Calu3 (cell line): ENCODE measurements around the gene SYT10. TPM values are rescaled to one million over a fixed set of nuclear protein-coding genes. Genes with fewer than 3 reads are reported as not detected.
"Not testable (repeated sequence)": the region's sequence is repeated elsewhere in the genome, so short reads cannot be mapped to it uniquely, and the experiment has no call there.

Source experiments
- BruUV-seq: library from RNA; stranded (reverse); fragments of 400-500 nt; replicated peaks from 2 replicates; lab custom pipeline; 2021; lab: Mats Ljungman, UMichigan
- CTCF ChIA-PET: fragments of 300-600 bp; sonication (Branson Sonifier 250); formaldehyde crosslinking; loops from one replicate; lab custom pipeline; 2022; ENCODE audit warnings: antibody characterized with exemption; lab: Charles Lee
- DNase-seq: peaks from one replicate; pipeline ENCODE4 v3.0.0; 2022
- H3K27ac Mint-ChIP-seq: one replicate; pipeline ENCODE4 v1.8.0; 2022; ENCODE audit warnings: mixed read lengths; ENCODE audit not compliant: unreplicated experiment
- H3K27me3 Mint-ChIP-seq: one replicate; pipeline ENCODE4 v1.8.0; 2022; ENCODE audit warnings: mixed read lengths; ENCODE audit not compliant: unreplicated experiment
- H3K36me3 Mint-ChIP-seq: one replicate; pipeline ENCODE4 v1.8.0; 2022; ENCODE audit warnings: mild to moderate bottlenecking, moderate library complexity, mixed read lengths; ENCODE audit not compliant: insufficient read depth, unreplicated experiment
- H3K4me1 Mint-ChIP-seq: one replicate; pipeline ENCODE4 v1.8.0; 2022; ENCODE audit warnings: mild to moderate bottlenecking, low read depth, mixed read lengths; ENCODE audit not compliant: unreplicated experiment
- H3K4me3 Mint-ChIP-seq: one replicate; pipeline ENCODE4 v1.8.0; 2022; ENCODE audit warnings: mild to moderate bottlenecking, low read depth, moderate library complexity, mixed read lengths; ENCODE audit not compliant: unreplicated experiment
- H3K9me3 Mint-ChIP-seq: one replicate; pipeline ENCODE4 v1.8.0; 2022; ENCODE audit warnings: low read depth, mixed read lengths; ENCODE audit not compliant: unreplicated experiment
- CTCF ChIP-seq: fragments of 200-600 bp; IDR thresholded peaks from one replicate; pipeline ENCODE4 v1.8.0; 2022; ENCODE audit warnings: antibody characterized with exemption; ENCODE audit not compliant: unreplicated experiment
- intact Hi-C: fragments of 100-400 bp; cut with micrococcal nuclease; formaldehyde crosslinking; loops from one replicate; pipeline ENCODE4 v1.10.0; 2022; ENCODE audit not compliant: unreplicated experiment
- total RNA-seq: library from RNA; stranded (reverse); gene quantifications from 2 replicates; pipeline ENCODE4 v1.2.3, GENCODE V29; 2022

Gene SYT10
- total RNA-seq, 1 experiment from 2014 or later, result 2.9 TPM

DNA sequence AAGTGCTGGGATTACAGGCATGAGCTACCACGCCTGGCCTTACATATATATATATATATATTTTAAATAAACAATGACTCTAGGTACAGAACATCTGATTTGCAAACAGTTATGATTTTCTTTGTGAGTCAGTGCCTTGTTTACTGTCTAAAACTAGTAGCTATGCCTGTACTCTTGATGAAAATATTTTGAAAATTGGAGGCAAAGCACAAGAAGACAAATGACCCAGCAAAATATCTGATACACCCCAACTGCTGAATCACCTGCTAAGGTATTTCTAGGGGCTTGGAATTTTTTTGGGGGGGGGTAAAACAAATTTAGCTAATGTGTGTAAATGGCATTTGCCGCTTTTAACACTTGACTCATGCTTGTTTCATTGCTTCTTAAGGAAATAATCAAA is 69.3 kb downstream of the SYT10 start:
- Mint-ChIP-seq H3K4me3 (no peak overlapping the region), H3K36me3 (no peaks in the 10 kb centered on the region), H3K27ac (no peak overlapping the region), H3K27me3 (no peaks in the 10 kb centered on the region), H3K9me3 (no peaks in the 10 kb centered on the region), H3K4me1 (peaks cover 7% of the 10 kb centered on the region)
- intact Hi-C loops, result no loop called here
- CTCF ChIA-PET, result no interaction called here
- no peak for DNase-seq
- BruUV-seq, result no TSS peak
- no peak for TF ChIP-seq CTCF

DNA sequence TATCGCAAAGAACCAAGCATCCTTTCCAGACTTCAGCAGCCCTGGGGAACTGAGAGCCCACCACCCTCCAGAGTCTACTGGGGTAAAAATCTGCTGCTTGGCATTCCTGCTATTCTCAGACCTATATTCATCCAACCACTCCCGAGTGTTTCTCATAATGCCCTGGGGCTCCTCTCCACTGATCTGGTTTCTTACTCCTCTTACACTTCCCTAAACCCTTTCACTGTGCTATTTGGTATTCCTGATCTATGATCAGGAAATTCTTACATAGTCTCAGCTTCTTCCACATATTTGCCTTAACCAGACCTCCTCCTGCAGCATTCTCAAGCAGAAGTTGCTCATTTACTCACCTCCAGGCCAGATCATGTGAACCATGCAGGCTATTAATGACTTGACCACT is 82.4 kb downstream of the SYT10 start:
- H3K4me1 Mint-ChIP-seq, result no peaks in the 10 kb centered on the region
- no peak overlapping the region for H3K27ac Mint-ChIP-seq
- H3K36me3 Mint-ChIP-seq, result no peaks in the 10 kb centered on the region
- BruUV-seq, result no TSS peak
- CTCF ChIA-PET, result no interaction called here
- TF ChIP-seq CTCF, result no peak
- intact Hi-C loops, result no loop called here
- DNase-seq, result no peak
- H3K4me3 Mint-ChIP-seq, result no peak overlapping the region
- H3K9me3 Mint-ChIP-seq, result peaks cover 3% of the 10 kb centered on the region
- no peaks in the 10 kb centered on the region for H3K27me3 Mint-ChIP-seq

GRCh38 chr12:33349791-33350190 is 89.8 kb downstream of the SYT10 start:
- TF ChIP-seq CTCF, result no peak
- Mint-ChIP-seq H3K9me3 (peaks cover 5% of the 10 kb centered on the region), H3K36me3 (no peaks in the 10 kb centered on the region), H3K27ac (no peak overlapping the region), H3K27me3 (no peaks in the 10 kb centered on the region), H3K4me1 (no peaks in the 10 kb centered on the region), H3K4me3 (no peak overlapping the region)
- no peak for DNase-seq
- CTCF ChIA-PET, result no interaction called here
- intact Hi-C loops, result no loop called here
- no TSS peak for BruUV-seq

GRCh38 chr12:33331961-33332398 is 107.6 kb downstream of the SYT10 start:
- H3K27me3 Mint-ChIP-seq, H3K9me3 Mint-ChIP-seq, DNase-seq, H3K4me3 Mint-ChIP-seq, CTCF ChIA-PET, intact Hi-C loops, BruUV-seq, H3K27ac Mint-ChIP-seq, H3K36me3 Mint-ChIP-seq: not testable (repeated sequence)
- H3K4me1 Mint-ChIP-seq, result peaks cover 16% of the 10 kb centered on the region

DNA sequence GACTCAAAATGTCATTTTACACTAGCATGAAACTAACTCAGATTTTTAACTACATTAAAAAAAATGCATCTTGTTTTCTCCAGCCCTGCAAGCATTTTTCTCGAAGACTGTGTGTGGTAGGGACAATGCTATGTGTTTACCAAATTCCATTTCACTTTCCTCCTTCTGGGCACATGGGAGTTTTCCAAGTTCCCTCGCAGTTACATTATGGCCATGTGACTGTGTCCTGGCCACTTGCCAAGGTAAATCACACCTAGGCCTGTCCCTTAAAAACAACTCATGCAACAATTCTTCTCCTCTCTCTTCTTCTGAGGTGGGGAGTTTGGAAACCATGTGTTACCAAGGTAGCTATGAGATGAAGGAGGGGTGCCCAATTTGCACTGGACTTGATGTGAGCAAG is 108.7 kb downstream of the SYT10 start:
- peaks cover 16% of the 10 kb centered on the region for H3K4me1 Mint-ChIP-seq
- TF ChIP-seq CTCF, result no peak

More for the DNA sequence above, 108.7 kb downstream of the SYT10 start:
- intact Hi-C loops, result no loop called here
- H3K36me3 Mint-ChIP-seq, result no peaks in the 10 kb centered on the region
- no peaks in the 10 kb centered on the region for H3K9me3 Mint-ChIP-seq
- peak; percentile 19 for DNase-seq
- no peak overlapping the region for H3K27ac Mint-ChIP-seq
- no TSS peak for BruUV-seq
- H3K27me3 Mint-ChIP-seq, result no peaks in the 10 kb centered on the region
- CTCF ChIA-PET, result no interaction called here
- no peak overlapping the region for H3K4me3 Mint-ChIP-seq
